Tibial nerve (tissue), 4 donors: ENCODE results near the gene TRPV4.

ENCODE experiments used
- CTCF ChIP-seq, 5 experiments: fragments of 200-600 bp in 3 of 5; fragments of 450-650 bp in 2 of 5; sonication (generic) in 3 of 5; IDR thresholded peaks; one replicate each; pipeline ENCODE4 v1.5.1; 2016 to 2019; ENCODE audit warnings: antibody characterized with exemption in 5 of 5, mild to moderate bottlenecking in 3 of 5, moderate library complexity in 2 of 5
- EP300 ChIP-seq, 2 donors: sonication (generic); formaldehyde crosslinking; IDR thresholded peaks; one replicate each; pipeline ENCODE4 v1.6.1; 2017; ENCODE audit warnings: antibody characterized with exemption in 2 of 2, mild to moderate bottlenecking in 1 of 2

GRCh38 chr12:109759595-109759994, 73.6 kb downstream of the TRPV4 start:
- TF ChIP-seq CTCF (IDR thresholded peaks at IDR 0.05) (no peak), EP300 (IDR thresholded peaks at IDR 0.05) (no peak)
